GM19351 (cell line): Measurements from ENCODE around the gene ALDH6A1.
A peak's percentile ranks its signal among the peaks of the same experiment; 100 is the strongest.
"Not testable (repeated sequence)": the region's sequence is repeated elsewhere in the genome, so short reads cannot be mapped to it uniquely, and the experiment has no call there.

ENCODE experiments used
- ATAC-seq: cut with Tn5 transposase; IDR thresholded peaks from one replicate; pipeline ENCODE4 v1.9.1; 2021; ENCODE audit warnings: mild to moderate bottlenecking, moderate library complexity; ENCODE audit not compliant: unreplicated experiment

Gene ALDH6A1

GRCh38 chr14:74084277-74085046 lies at the start of gene ALDH6A1, which contains the start of gene LIN52:
Gene ALDH6A1 (minus strand): TSS chr14:74084453. CDS start chr14:74084394, 59 bp downstream.
Gene LIN52 (plus strand): TSS chr14:74084956. CDS start chr14:74084975, 19 bp downstream.
- ATAC-seq: peak; percentile 83

- ATAC-seq: no peak
Measured at GRCh38 chr14:74127634-74128033, 43.4 kb upstream of the ALDH6A1 start.

GRCh38 chr14:74126315-74127013 lies 42.2 kb upstream of the ALDH6A1 start:
- no peak for ATAC-seq

GRCh38 chr14:74125487-74125886 lies 41.2 kb upstream of the ALDH6A1 start:
- ATAC-seq: not testable (repeated sequence)

GRCh38 chr14:74111395-74112216 lies 27.4 kb upstream of the ALDH6A1 start:
- not testable (repeated sequence) for ATAC-seq

- ATAC-seq: no peak
Measured at GRCh38 chr14:74109369-74109768, 25.1 kb upstream of the ALDH6A1 start.

- no peak for ATAC-seq
Measured at GRCh38 chr14:74105381-74105780, 21.1 kb upstream of the ALDH6A1 start.

GRCh38 chr14:74089251-74090020 lies 5.2 kb upstream of the ALDH6A1 start:
- ATAC-seq: no peak

GRCh38 chr14:74085828-74086227 lies 1.6 kb upstream of the ALDH6A1 start:
- ATAC-seq: peak; percentile 21

- no peak for ATAC-seq
Measured at GRCh38 chr14:74085047-74085637, 889 bp upstream of the ALDH6A1 start.

GRCh38 chr14:74083784-74084276 lies 423 bp downstream of the ALDH6A1 start:
- ATAC-seq: peak; percentile 11

GRCh38 chr14:74083161-74083560 lies 1.1 kb downstream of the ALDH6A1 start:
- ATAC-seq: no peak

GRCh38 chr14:74081491-74081890 lies 2.8 kb downstream of the ALDH6A1 start:
- no peak for ATAC-seq

- no peak for ATAC-seq
Measured at GRCh38 chr14:74080820-74081460, 3.3 kb downstream of the ALDH6A1 start.

GRCh38 chr14:74077401-74077800 lies 6.9 kb downstream of the ALDH6A1 start:
- no peak for ATAC-seq

GRCh38 chr14:74065746-74066575 lies 18.3 kb downstream of the ALDH6A1 start:
- no peak for ATAC-seq

- ATAC-seq: no peak
Measured at GRCh38 chr14:74064883-74065282, 19.4 kb downstream of the ALDH6A1 start.

GRCh38 chr14:74064426-74064825 lies 19.8 kb downstream of the ALDH6A1 start:
- ATAC-seq: no peak

GRCh38 chr14:74062809-74063150 lies 21.5 kb downstream of the ALDH6A1 start:
- ATAC-seq: no peak
